HCT116 (cell line): ENCODE results near the gene PKNOX2. TPM values are rescaled to one million over a fixed set of nuclear protein-coding genes. Genes with fewer than 3 reads are reported as not detected.
A peak's percentile ranks its signal among the peaks of the same experiment; 100 is the strongest.

Experiments used
- ATAC-seq: fragments of 200-7000 bp; cut with Tn5 transposase; 2 replicates; pipeline ENCODE4 v1.9.1; 2020; ENCODE audit warnings: mild to moderate bottlenecking, moderate library complexity
- BruUV-seq: library from RNA; stranded (reverse); fragments of 400-500 nt; replicated peaks from 2 replicates; lab custom pipeline; 2021; lab: Mats Ljungman, UMichigan
- CTCF ChIA-PET: fragments of 300-600 bp; sonication (Branson Sonifier 250); formaldehyde crosslinking; loops from one replicate; lab custom pipeline; 2021; ENCODE audit warnings: antibody characterized with exemption; lab: Charles Lee
- POLR2A ChIA-PET: fragments of 300-600, 350-600 bp; sonication (Branson Sonifier 250); formaldehyde crosslinking; loops from one replicate; lab custom pipeline; 2021; ENCODE audit warnings: antibody characterized with exemption; lab: Charles Lee
- RAD21 ChIA-PET, 2 experiments: fragments of 300-600 bp; sonication (Branson Sonifier 250); formaldehyde crosslinking; loops; one replicate each; lab custom pipeline; 2023; ENCODE audit warnings: low total read pairs in 2 of 2; ENCODE audit not compliant: uncharacterized antibody in 2 of 2, unreplicated experiment in 2 of 2, low non-redundant PET in 1 of 2; lab: Charles Lee
- DNase-seq: peaks from one replicate; pipeline ENCODE4 v3.0.0-alpha.2; 2010; ENCODE audit warnings: low read depth, low spot score
- H2AFZ ChIP-seq: fragments of 200-600 bp; shearing (Covaris generic), sonication (generic); 2 replicates; pipeline ENCODE4 v1.6.1; 2017; ENCODE audit warnings: low read depth, mixed run types, mixed read lengths, antibody characterized with exemption, low read length; ENCODE audit not compliant: poor library complexity, severe bottlenecking
- H3K27ac ChIP-seq: 2 replicates; pipeline ENCODE4 v1.5.1; 2012; ENCODE audit warnings: low read depth, low read length
- H3K27me3 ChIP-seq: fragments of 200-600 bp; sonication (generic); 2 replicates; pipeline ENCODE4 v1.6.1; 2016; ENCODE audit warnings: mixed run types, low read length, mixed read lengths; ENCODE audit not compliant: insufficient read depth
- H3K36me3 ChIP-seq, 2 experiments: fragments of 200-500 bp in 1 of 2; fragments of 200-600 bp in 1 of 2; sonication (Bioruptor generic) in 1 of 2; sonication (generic) in 1 of 2; 2 replicates each; pipeline versions ENCODE4 v1.5.1 to v1.6.1; 2014 to 2016; ENCODE audit warnings: low read length in 2 of 2, inconsistent platforms in 1 of 2, mixed read lengths in 1 of 2, mixed run types in 1 of 2; ENCODE audit not compliant: insufficient read depth in 2 of 2, control insufficient read depth in 1 of 2
- H3K4me1 ChIP-seq, 2 experiments: fragments of 200-600 bp in 1 of 2; sonication (generic) in 1 of 2; 2 replicates each; pipeline versions ENCODE4 v1.5.1 to v1.6.1; 2012 to 2017; ENCODE audit warnings: low read length in 2 of 2, inconsistent platforms in 1 of 2, mild to moderate bottlenecking in 1 of 2, mixed read lengths in 1 of 2, mixed run types in 1 of 2, moderate library complexity in 1 of 2; ENCODE audit not compliant: insufficient read depth in 2 of 2, control insufficient read depth in 1 of 2
- H3K4me2 ChIP-seq: fragments of 200-600 bp; sonication (generic); 2 replicates; pipeline ENCODE4 v1.6.1; 2017; ENCODE audit warnings: mixed run types, low read length, mixed read lengths
- H3K4me3 ChIP-seq, 2 experiments: fragments of 200-600 bp in 1 of 2; sonication (generic) in 1 of 2; replicated peaks in 1 of 2; 2 replicates each; pipeline ENCODE4 v1.5.1; 2011 to 2016; ENCODE audit warnings: low read length in 2 of 2, control low read depth in 1 of 2, low read depth in 1 of 2, mild to moderate bottlenecking in 1 of 2, mixed read lengths in 1 of 2, mixed run types in 1 of 2
- H3K79me2 ChIP-seq: fragments of 200-600 bp; sonication (generic); 2 replicates; pipeline ENCODE4 v1.6.1; 2017; ENCODE audit warnings: mild to moderate bottlenecking, mixed run types, low read length, moderate library complexity, mixed read lengths; ENCODE audit not compliant: insufficient read depth
- H3K9ac ChIP-seq: fragments of 200-600 bp; sonication (generic); 2 replicates; pipeline ENCODE4 v1.6.1; 2016; ENCODE audit warnings: low read length, mixed read lengths
- H3K9me2 ChIP-seq: fragments of 200-600 bp; sonication (generic), shearing (Covaris generic); 2 replicates; pipeline ENCODE4 v1.6.1; 2017; ENCODE audit warnings: mixed run types, mild to moderate bottlenecking, moderate library complexity; ENCODE audit not compliant: insufficient read depth
- H3K9me3 ChIP-seq, 2 experiments: fragments of 200-500 bp in 1 of 2; fragments of 200-600 bp in 1 of 2; sonication (Bioruptor generic) in 1 of 2; sonication (generic) in 1 of 2; 2 replicates each; pipeline ENCODE4 v1.6.1; 2014 to 2017; ENCODE audit warnings: low read length in 2 of 2, mixed read lengths in 2 of 2, inconsistent platforms in 1 of 2, low read depth in 1 of 2, mild to moderate bottlenecking in 1 of 2, mixed run types in 1 of 2, moderate library complexity in 1 of 2; ENCODE audit not compliant: control insufficient read depth in 1 of 2, insufficient read depth in 1 of 2
- H4K20me1 ChIP-seq: fragments of 200-600 bp; sonication (generic), shearing (Covaris generic); 2 replicates; pipeline ENCODE4 v1.6.1; 2017; ENCODE audit warnings: mixed run types, mild to moderate bottlenecking, moderate library complexity; ENCODE audit not compliant: insufficient read depth
- CBX3 ChIP-seq: IDR thresholded peaks from 2 replicates; pipeline ENCODE4 v1.6.1; 2012; ENCODE audit warnings: low read depth
- CEBPB ChIP-seq: IDR thresholded peaks from 2 replicates; pipeline ENCODE4 v1.6.1; 2012; ENCODE audit warnings: low read depth
- ELF1 ChIP-seq: IDR thresholded peaks from 2 replicates; pipeline ENCODE4 v1.6.1; 2012; ENCODE audit warnings: low read depth, borderline replicate concordance
- EZH2 ChIP-seq: fragments of 200-600 bp; sonication (generic); IDR thresholded peaks from 2 replicates; pipeline ENCODE4 v1.6.1; 2017; ENCODE audit warnings: antibody characterized with exemption, mixed run types
- FOSL1 ChIP-seq: IDR thresholded peaks from 2 replicates; pipeline ENCODE4 v1.6.1; 2012; ENCODE audit warnings: low read depth
- POLR2A ChIP-seq: IDR thresholded peaks from 2 replicates; pipeline ENCODE4 v1.7.0; 2011; ENCODE audit warnings: borderline replicate concordance; ENCODE audit not compliant: insufficient read depth, insufficient read length; ENCODE audit errors: extremely low read depth
- POLR2AphosphoS5 ChIP-seq: IDR thresholded peaks from 2 replicates; pipeline ENCODE4 v1.6.1; 2011; ENCODE audit warnings: mild to moderate bottlenecking, low read depth, low read length, moderate library complexity
- RAD21 ChIP-seq: IDR thresholded peaks from 2 replicates; pipeline ENCODE4 v1.6.1; 2012; ENCODE audit warnings: low read depth, mild to moderate bottlenecking
- SIN3A ChIP-seq: IDR thresholded peaks from 2 replicates; pipeline ENCODE4 v1.6.1; 2012; ENCODE audit warnings: low read depth
- SP1 ChIP-seq: IDR thresholded peaks from 2 replicates; pipeline ENCODE4 v1.6.1; 2012; ENCODE audit warnings: low read depth
- YY1 ChIP-seq: IDR thresholded peaks from 2 replicates; pipeline ENCODE4 v1.6.1; 2011; ENCODE audit warnings: low read length, low read depth, moderate library complexity, mild to moderate bottlenecking; ENCODE audit not compliant: insufficient replicate concordance; ENCODE audit errors: extremely low read depth
- ZNF274 ChIP-seq: fragments of 200-500 bp; sonication (Bioruptor generic); IDR thresholded peaks from 2 replicates; pipeline ENCODE4 v1.6.1; 2014; ENCODE audit warnings: mild to moderate bottlenecking, low read depth, low read length, inconsistent platforms
- intact Hi-C: fragments of 100-400 bp; cut with micrococcal nuclease; formaldehyde crosslinking; loops from 2 replicates; pipeline ENCODE4 v1.10.0; 2022
- total RNA-seq: library from RNA; stranded (reverse); gene quantifications from one replicate; pipeline ENCODE4 v1.2.1, GENCODE V29; 2021; ENCODE audit not compliant: unreplicated experiment
- TF ChIP-seq, protein P1 (sequence below): IDR thresholded peaks from 2 replicates; pipeline ENCODE4 v1.6.1; 2011; ENCODE audit warnings: mild to moderate bottlenecking, low read length, moderate library complexity; ENCODE audit not compliant: insufficient replicate concordance; ENCODE audit errors: extremely low read depth
- TF ChIP-seq, protein P2 (sequence below), 3 experiments: fragments of 200-600 bp in 1 of 3; sonication (generic) in 1 of 3; IDR thresholded peaks in 2 of 3; conservative IDR thresholded peaks in 1 of 3; 2 replicates each; pipeline ENCODE4 v1.5.1; 2012 to 2017; ENCODE audit warnings: low read depth in 2 of 3, low read length in 2 of 3, antibody characterized with exemption in 1 of 3, borderline replicate concordance in 1 of 3, control low read depth in 1 of 3, mild to moderate bottlenecking in 1 of 3, mixed read lengths in 1 of 3, mixed run types in 1 of 3, moderate library complexity in 1 of 3; ENCODE audit not compliant: insufficient read depth in 1 of 3

The PKNOX2 gene
- total RNA-seq, 1 experiment from 2014 or later = 0.20 TPM

DNA sequence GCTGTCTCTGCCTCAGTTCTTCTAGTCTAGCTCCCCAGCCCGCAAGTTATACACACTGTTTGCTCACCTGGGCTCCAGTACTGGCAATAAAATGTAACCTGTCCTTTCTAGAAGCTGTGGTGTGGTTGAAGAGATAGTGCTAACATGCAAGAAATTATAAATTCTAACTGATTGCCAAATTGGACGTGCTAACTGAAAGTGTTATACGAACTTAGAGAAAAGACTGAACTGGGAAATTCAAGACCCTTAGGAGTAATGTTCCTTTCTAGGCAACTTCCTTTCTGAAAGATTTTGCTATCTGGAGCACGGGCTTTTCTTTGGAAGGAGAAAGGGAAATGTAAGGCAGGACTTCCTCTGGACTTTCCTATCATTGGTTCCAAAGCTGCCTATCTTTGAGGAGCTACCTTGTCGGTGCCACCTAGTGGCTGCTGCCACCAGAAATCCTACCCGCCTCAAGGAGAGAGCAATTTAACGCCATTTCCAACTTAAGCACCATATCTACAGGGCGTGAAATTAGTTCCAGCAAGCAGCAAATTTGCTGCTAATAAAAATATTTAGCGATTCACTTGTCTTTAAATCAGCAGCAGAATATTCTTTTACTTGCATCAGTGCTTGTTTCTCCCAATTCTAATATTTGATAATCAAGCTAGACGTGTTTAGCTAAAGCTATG lies 40.5 kb upstream of the PKNOX2 start:
- peak overlapping the region; percentile 95 for H2AFZ ChIP-seq
- H3K4me1 ChIP-seq = peaks cover 4 to 15% of the 10 kb centered on the region in 2 experiments; a peak in 3 of 4 replicates
- peak; percentile 81 for TF ChIP-seq POLR2A
- peak; percentile 68 for TF ChIP-seq YY1
- TF ChIP-seq POLR2AphosphoS5 = peak; percentile 85
- peak; percentile 37; the same call in 1 of the 2 replicates for TF ChIP-seq RAD21
- no peak; the same call in 1 of the 2 replicates for TF ChIP-seq CEBPB
- TF ChIP-seq ELF1 = no peak; the same call in 1 of the 2 replicates
- no peak for TF ChIP-seq ZNF274
- TF ChIP-seq, protein P1, sequence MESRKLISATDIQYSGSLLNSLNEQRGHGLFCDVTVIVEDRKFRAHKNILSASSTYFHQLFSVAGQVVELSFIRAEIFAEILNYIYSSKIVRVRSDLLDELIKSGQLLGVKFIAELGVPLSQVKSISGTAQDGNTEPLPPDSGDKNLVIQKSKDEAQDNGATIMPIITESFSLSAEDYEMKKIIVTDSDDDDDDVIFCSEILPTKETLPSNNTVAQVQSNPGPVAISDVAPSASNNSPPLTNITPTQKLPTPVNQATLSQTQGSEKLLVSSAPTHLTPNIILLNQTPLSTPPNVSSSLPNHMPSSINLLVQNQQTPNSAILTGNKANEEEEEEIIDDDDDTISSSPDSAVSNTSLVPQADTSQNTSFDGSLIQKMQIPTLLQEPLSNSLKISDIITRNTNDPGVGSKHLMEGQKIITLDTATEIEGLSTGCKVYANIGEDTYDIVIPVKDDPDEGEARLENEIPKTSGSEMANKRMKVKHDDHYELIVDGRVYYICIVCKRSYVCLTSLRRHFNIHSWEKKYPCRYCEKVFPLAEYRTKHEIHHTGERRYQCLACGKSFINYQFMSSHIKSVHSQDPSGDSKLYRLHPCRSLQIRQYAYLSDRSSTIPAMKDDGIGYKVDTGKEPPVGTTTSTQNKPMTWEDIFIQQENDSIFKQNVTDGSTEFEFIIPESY = no peak
- TF ChIP-seq CBX3 = peak; percentile 33; the same call in 1 of the 2 replicates
- TF ChIP-seq EZH2 = no peak
- TF ChIP-seq FOSL1 = no peak
- TF ChIP-seq SP1 = peak; percentile 79
- TF ChIP-seq SIN3A = no peak
- TF ChIP-seq, protein P2, sequence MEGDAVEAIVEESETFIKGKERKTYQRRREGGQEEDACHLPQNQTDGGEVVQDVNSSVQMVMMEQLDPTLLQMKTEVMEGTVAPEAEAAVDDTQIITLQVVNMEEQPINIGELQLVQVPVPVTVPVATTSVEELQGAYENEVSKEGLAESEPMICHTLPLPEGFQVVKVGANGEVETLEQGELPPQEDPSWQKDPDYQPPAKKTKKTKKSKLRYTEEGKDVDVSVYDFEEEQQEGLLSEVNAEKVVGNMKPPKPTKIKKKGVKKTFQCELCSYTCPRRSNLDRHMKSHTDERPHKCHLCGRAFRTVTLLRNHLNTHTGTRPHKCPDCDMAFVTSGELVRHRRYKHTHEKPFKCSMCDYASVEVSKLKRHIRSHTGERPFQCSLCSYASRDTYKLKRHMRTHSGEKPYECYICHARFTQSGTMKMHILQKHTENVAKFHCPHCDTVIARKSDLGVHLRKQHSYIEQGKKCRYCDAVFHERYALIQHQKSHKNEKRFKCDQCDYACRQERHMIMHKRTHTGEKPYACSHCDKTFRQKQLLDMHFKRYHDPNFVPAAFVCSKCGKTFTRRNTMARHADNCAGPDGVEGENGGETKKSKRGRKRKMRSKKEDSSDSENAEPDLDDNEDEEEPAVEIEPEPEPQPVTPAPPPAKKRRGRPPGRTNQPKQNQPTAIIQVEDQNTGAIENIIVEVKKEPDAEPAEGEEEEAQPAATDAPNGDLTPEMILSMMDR (IDR thresholded peaks at IDR 0.05 in 2 of 3, conservative IDR thresholded peaks at IDR 0.05 in 1 of 3; ENCODE audit: borderline replicate concordance in 1 of 3, insufficient read depth in 1 of 3, low read depth in 2 of 3, low read length in 2 of 3) = peak; percentile 44 to 72 (median 68); a peak in 5 of 6 replicates
- peak overlapping the region; percentile 34 for H3K9ac ChIP-seq
- ChIA-PET CTCF (interaction anchor here (0.6 to 2.9 kb wide), 24 partner anchors 8 to 324 kb away, joined by 3 to 26 read pairs (median 4); partner anchors contain the start of gene TMEM218), POLR2A (interaction anchor here (0.6 to 2.1 kb wide), 12 partner anchors 8 to 1159 kb away, joined by 3 to 21 read pairs (median 6); partner anchors contain the start of genes CCDC15 and TMEM218), RAD21 (interaction anchor here (0.8 to 1.3 kb wide), 5 partner anchors 10 to 33 kb away, joined by 3 to 6 read pairs (median 3); partner anchors contain the start of gene TMEM218 (in 1 of the 2))
- no peaks in the 10 kb centered on the region for H4K20me1 ChIP-seq
- DNase-seq = peak; percentile 86
- intact Hi-C loops = no loop called here
- no peaks in the 10 kb centered on the region for H3K9me3 ChIP-seq
- 0 out of 2 replicates have a peak, but pooled peaks cover 4% of the 10 kb centered on the region for H3K27me3 ChIP-seq
- H3K4me3 ChIP-seq = peak overlapping the region; percentile 29 to 52
- no TSS peak for BruUV-seq
- no peaks in the 10 kb centered on the region for H3K9me2 ChIP-seq
- H3K79me2 ChIP-seq = no peaks in the 10 kb centered on the region
- no peaks in the 10 kb centered on the region for H3K36me3 ChIP-seq
- peak; percentile 99 for ATAC-seq
- peak overlapping the region; percentile 73 for H3K4me2 ChIP-seq
- H3K27ac ChIP-seq = peak overlapping the region; percentile 26; the same call in 1 of the 2 replicates
